ENCODE data around the gene DNM3. TPM values are rescaled to one million over a fixed set of nuclear protein-coding genes. Genes with fewer than 3 reads are reported as not detected.

The DNM3 gene
- total and polyA plus RNA-seq, 9 of the 15 experiments (the other 6 are each of a cell fraction or from before 2014, with no cell fraction given) = 0.08 to 0.36 (median 0.22) TPM; not detected in 1

DNA sequence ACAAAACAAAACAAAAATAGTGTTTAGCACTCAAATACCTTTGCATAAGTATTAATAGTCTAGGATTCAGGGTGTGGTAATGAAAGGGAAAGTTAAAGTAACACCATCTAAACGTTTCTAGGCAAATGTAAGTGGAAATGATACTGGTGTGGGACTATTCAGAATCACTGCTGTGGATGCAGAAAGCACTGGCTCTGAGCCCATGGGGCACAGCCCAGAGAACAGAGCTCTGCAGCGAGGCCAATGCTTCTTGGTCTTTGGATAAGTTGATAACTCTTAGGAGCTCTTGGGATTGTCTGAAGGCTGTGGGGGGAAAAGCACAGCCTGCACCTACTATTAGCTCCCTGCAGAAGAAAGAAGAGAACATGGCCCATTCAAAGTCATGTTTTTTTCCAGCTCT lies 21.4 kb upstream of the DNM3 start (continued):
- TF ChIP-seq SREBF1 (IDR thresholded peaks at IDR 0.05; ENCODE audit: borderline replicate concordance, low read depth, low read length) = no peak

DNA sequence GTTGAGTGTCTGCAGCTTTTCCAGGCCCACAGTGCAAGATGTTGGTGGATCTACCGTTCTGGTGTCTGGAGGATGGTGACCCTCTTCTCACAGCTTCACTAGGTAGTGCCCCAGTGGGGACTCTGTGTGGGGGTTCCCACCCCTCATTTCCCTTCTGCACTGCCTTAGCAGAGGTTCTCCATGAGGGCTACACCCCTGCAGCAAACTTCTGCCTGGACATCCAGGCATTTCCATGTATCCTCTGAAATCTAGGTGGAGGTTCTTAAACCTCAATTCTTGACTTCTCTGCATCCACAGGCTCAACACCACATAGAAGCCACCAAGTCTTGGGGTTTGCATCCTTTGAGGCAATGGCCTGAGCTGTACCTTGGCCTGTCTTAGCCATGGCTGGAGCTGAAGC lies 14.3 kb upstream of the DNM3 start:
- H3K4me1 ChIP-seq (replicated peaks in 1 of 2; ENCODE audit: control insufficient read depth in 2 of 2, insufficient read depth in 2 of 2, low read length in 2 of 2) = no peaks in the 10 kb centered on the region
- no peak overlapping the region for H3K9ac ChIP-seq (ENCODE audit: insufficient read depth in 1 of 2, low read depth in 2 of 2, low read length in 2 of 2)
- DNase-seq (ENCODE audit: extremely low read depth in 1 of 4, low spot score in 3 of 4) (no peak), ATAC-seq (no peak), FAIRE-seq (no peak)
- in situ Hi-C loops (cut with MboI) = no loop called here
- ChIA-PET CTCF (ENCODE audit: low intra/inter-chr PET ratio) (no interaction called here), POLR2A (no interaction called here)
- no TSS peak for BruUV-seq (replicated peaks)
- H4K20me1 ChIP-seq (replicated peaks; ENCODE audit: control insufficient read depth, insufficient read depth, low read length) = no peaks in the 10 kb centered on the region
- no peaks in the 10 kb centered on the region for H3K79me2 ChIP-seq (ENCODE audit: control insufficient read depth, insufficient read depth, low read length)
- no peak overlapping the region for H2AFZ ChIP-seq (ENCODE audit: low read depth, low read length)
- intact Hi-C loops (cut with micrococcal nuclease) = no loop called here
- H3K4me3 ChIP-seq = no peak overlapping the region
- no peaks in the 10 kb centered on the region for H3K9me1 ChIP-seq (ENCODE audit: control insufficient read depth, insufficient read depth, low read length)
- H3K4me2 ChIP-seq (ENCODE audit: insufficient read depth, low read length) = no peak overlapping the region
- H3K27me3 ChIP-seq (ENCODE audit: control insufficient read depth in 2 of 2, insufficient read depth in 2 of 2, low read length in 2 of 2) = peaks cover 0 to 4% of the 10 kb centered on the region in 2 experiments; a peak in 1 of 5 replicates
- H3K9me3 ChIP-seq (replicated peaks; ENCODE audit: control insufficient read depth, insufficient read depth, low read depth, low read length) = no peaks in the 10 kb centered on the region
- no peaks in the 10 kb centered on the region for H3K36me3 ChIP-seq (ENCODE audit: control insufficient read depth, insufficient read depth, low read length)
- WGBS (ENCODE audit: insufficient coverage, low coverage, missing lambda C conversion rate) = 0% methylated on average over 1 of the region's 1 CpG
- no peak overlapping the region for H3K27ac ChIP-seq (ENCODE audit: extremely low read depth, low read depth, low read length)
- TF ChIP-seq ZKSCAN8 (CRISPR knock-in tag; IDR thresholded peaks at IDR 0.05) = no peak
- TF ChIP-seq MIER1 (IDR thresholded peaks at IDR 0.05; ENCODE audit: low read depth) = no peak
- no peak for TF ChIP-seq NFXL1 (CRISPR knock-in tag; IDR thresholded peaks at IDR 0.05)
- TF ChIP-seq CBFA2T2 (conservative IDR thresholded peaks at IDR 0.05) = no peak
- 0 out of 2 replicates have a peak, but pooled peaks have one; percentile 29 for TF ChIP-seq TRIM28 (IDR thresholded peaks at IDR 0.05)
- TF ChIP-seq CBX5 (IDR thresholded peaks at IDR 0.05; ENCODE audit: borderline replicate concordance, low read depth) = peak; percentile 80; the same call in 1 of the 2 replicates
- no peak for TF ChIP-seq ZNF584 (CRISPR knock-in tag; IDR thresholded peaks at IDR 0.05; ENCODE audit: low read depth)
- no peak for TF ChIP-seq POLR2A (conservative IDR thresholded peaks at IDR 0.05)
- TF ChIP-seq HOXB6 (CRISPR knock-in tag; IDR thresholded peaks at IDR 0.05; ENCODE audit: borderline replicate concordance) = no peak
- no peak for TF ChIP-seq HNRNPUL1 (IDR thresholded peaks at IDR 0.05; ENCODE audit: low read length)
- TF ChIP-seq KLF10 (CRISPR knock-in tag; IDR thresholded peaks at IDR 0.05) = no peak
- TF ChIP-seq ZNF24 (IDR thresholded peaks at IDR 0.05) = no peak
- no peak for TF ChIP-seq ZNF830 (CRISPR knock-in tag; IDR thresholded peaks at IDR 0.05)
- peak in 1 of 2 experiments; percentile 37; a peak in 1 of 3 replicates for TF ChIP-seq CBX3 (IDR thresholded peaks at IDR 0.05; ENCODE audit: borderline replicate concordance in 1 of 2, low read length in 2 of 2)
- no peak for TF ChIP-seq GATAD2B (IDR thresholded peaks at IDR 0.05; ENCODE audit: borderline replicate concordance)
- TF ChIP-seq CHD2 (IDR thresholded peaks at IDR 0.05; ENCODE audit: low read depth, low read length) = no peak
- TF ChIP-seq, protein P1, sequence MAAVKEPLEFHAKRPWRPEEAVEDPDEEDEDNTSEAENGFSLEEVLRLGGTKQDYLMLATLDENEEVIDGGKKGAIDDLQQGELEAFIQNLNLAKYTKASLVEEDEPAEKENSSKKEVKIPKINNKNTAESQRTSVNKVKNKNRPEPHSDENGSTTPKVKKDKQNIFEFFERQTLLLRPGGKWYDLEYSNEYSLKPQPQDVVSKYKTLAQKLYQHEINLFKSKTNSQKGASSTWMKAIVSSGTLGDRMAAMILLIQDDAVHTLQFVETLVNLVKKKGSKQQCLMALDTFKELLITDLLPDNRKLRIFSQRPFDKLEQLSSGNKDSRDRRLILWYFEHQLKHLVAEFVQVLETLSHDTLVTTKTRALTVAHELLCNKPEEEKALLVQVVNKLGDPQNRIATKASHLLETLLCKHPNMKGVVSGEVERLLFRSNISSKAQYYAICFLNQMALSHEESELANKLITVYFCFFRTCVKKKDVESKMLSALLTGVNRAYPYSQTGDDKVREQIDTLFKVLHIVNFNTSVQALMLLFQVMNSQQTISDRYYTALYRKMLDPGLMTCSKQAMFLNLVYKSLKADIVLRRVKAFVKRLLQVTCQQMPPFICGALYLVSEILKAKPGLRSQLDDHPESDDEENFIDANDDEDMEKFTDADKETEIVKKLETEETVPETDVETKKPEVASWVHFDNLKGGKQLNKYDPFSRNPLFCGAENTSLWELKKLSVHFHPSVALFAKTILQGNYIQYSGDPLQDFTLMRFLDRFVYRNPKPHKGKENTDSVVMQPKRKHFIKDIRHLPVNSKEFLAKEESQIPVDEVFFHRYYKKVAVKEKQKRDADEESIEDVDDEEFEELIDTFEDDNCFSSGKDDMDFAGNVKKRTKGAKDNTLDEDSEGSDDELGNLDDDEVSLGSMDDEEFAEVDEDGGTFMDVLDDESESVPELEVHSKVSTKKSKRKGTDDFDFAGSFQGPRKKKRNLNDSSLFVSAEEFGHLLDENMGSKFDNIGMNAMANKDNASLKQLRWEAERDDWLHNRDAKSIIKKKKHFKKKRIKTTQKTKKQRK (IDR thresholded peaks at IDR 0.05; ENCODE audit: borderline replicate concordance, low read depth, low read length) = no peak
- TF ChIP-seq NFIX (CRISPR knock-in tag; IDR thresholded peaks at IDR 0.05; ENCODE audit: low read depth) = no peak
- no peak for TF ChIP-seq PHTF2 (CRISPR knock-in tag; IDR thresholded peaks at IDR 0.05)
- no peak for TF ChIP-seq ZNF316 (IDR thresholded peaks at IDR 0.05)
- TF ChIP-seq ZFP36 (IDR thresholded peaks at IDR 0.05; ENCODE audit: low read depth, low read length, partially characterized antibody) = peak; percentile 24
- peak; percentile 57; the same call in 1 of the 2 replicates for TF ChIP-seq CBX1 (IDR thresholded peaks at IDR 0.05; ENCODE audit: low read depth)
- TF ChIP-seq SRF (CRISPR knock-in tag; IDR thresholded peaks at IDR 0.05) = no peak
